Aorta (tissue), 5 donors: Measurements from ENCODE around the gene PRR30. TPM values are rescaled to one million over a fixed set of nuclear protein-coding genes. Genes with fewer than 3 reads are reported as not detected.
A peak's percentile ranks its signal among the peaks of the same experiment; 100 is the strongest.
"Not testable (repeated sequence)": the region's sequence is repeated elsewhere in the genome, so short reads cannot be mapped to it uniquely, and the experiment has no call there.

Source experiments
- ATAC-seq: fragments of 200-7000 bp; cut with Tn5 transposase; one replicate; pipeline ENCODE4 v1.9.1; 2022; ENCODE audit warnings: moderate library complexity; ENCODE audit not compliant: low FRiP score
- DNase-seq, 2 donors: peaks; one replicate each; pipeline ENCODE4 v3.0.0-alpha.2; 2020
- H3K27ac ChIP-seq, 2 donors: one replicate each; pipeline ENCODE4 v1.5.1; 2013; ENCODE audit warnings: low read length in 2 of 2, mild to moderate bottlenecking in 2 of 2, moderate library complexity in 2 of 2, control low read depth in 1 of 2, inconsistent platforms in 1 of 2, low read depth in 1 of 2
- H3K27me3 ChIP-seq, 2 donors: one replicate each; pipeline ENCODE4 v1.6.1; 2013; ENCODE audit warnings: control low read depth in 1 of 2, low read length in 1 of 2, mild to moderate bottlenecking in 1 of 2, moderate library complexity in 1 of 2; ENCODE audit not compliant: insufficient read depth in 2 of 2, control insufficient read depth in 1 of 2
- H3K36me3 ChIP-seq, 2 donors: one replicate each; pipeline ENCODE4 v1.6.1; 2013; ENCODE audit warnings: control low read depth in 1 of 2, low read length in 1 of 2, mild to moderate bottlenecking in 1 of 2; ENCODE audit not compliant: insufficient read depth in 2 of 2, control insufficient read depth in 1 of 2
- H3K4me1 ChIP-seq, 2 donors: one replicate each; pipeline ENCODE4 v1.6.1; 2013; ENCODE audit warnings: low read length in 2 of 2, control low read depth in 1 of 2, mild to moderate bottlenecking in 1 of 2, moderate library complexity in 1 of 2; ENCODE audit not compliant: insufficient read depth in 2 of 2, control insufficient read depth in 1 of 2
- H3K4me3 ChIP-seq, 2 donors: one replicate each; pipeline ENCODE4 v1.5.1; 2013; ENCODE audit warnings: low read length in 2 of 2, control low read depth in 1 of 2, mild to moderate bottlenecking in 1 of 2
- H3K9me3 ChIP-seq: one replicate; pipeline ENCODE4 v1.6.1; 2013; ENCODE audit warnings: mild to moderate bottlenecking, low read length; ENCODE audit not compliant: control insufficient read depth
- WGBS, 2 donors: extraction: QIAGEN DNeasy Blood & Tissue Kit; methylation state at CpG; one replicate each; pipeline ENCODE4 v1.1.7; 2013; 5-methylcytosine and 5-hydroxymethylcytosine counted together
- intact Hi-C, 2 donors: fragments of 100-400 bp; cut with DNase I; formaldehyde crosslinking; loops; one replicate each; pipeline versions ENCODE4 v1.14.2 to v1.15.0; 2022
- polyA plus RNA-seq, 2 donors: library from polyadenylated mRNA; stranded (reverse); fragments of 200-250 nt; gene quantifications; one replicate each; pipeline ENCODE4 v1.2.3, GENCODE V29; 2013
- total RNA-seq, 2 donors: library from RNA; stranded (reverse); fragmentation: NEBNext Ultra II Directional; extraction: Animal tissue kit (Norgen Biotek cat#: 25700); gene quantifications; one replicate each; pipeline ENCODE4 v1.2.1, GENCODE V29; 2021
- donor health status: healthy with polysubstance abuse.
- donor health status: Bipolar disorder and iron deficiency.
- donor health status: DM: no; HTN: no; CAD: no.
- donor health status: DM: no; HTN: no; CAD: no.
- donor health status: DM: yes; HTN: yes; CAD: no.

PRR30 gene
- total and polyA plus RNA-seq, 4 donors = not detected

GRCh38 chr2:27175781-27176180 lies 36.6 kb upstream of the PRR30 start:
- DNase-seq, H3K27me3 ChIP-seq, H3K9me3 ChIP-seq, H3K27ac ChIP-seq, H3K4me3 ChIP-seq, intact Hi-C loops, H3K4me1 ChIP-seq, H3K36me3 ChIP-seq, ATAC-seq: not testable (repeated sequence)
- WGBS, 2 donors = 89 to 94% methylated on average over 4 of the region's 4 CpGs

GRCh38 chr2:27175330-27175729 lies 36.1 kb upstream of the PRR30 start:
- ATAC-seq (no peak), DNase-seq (peak in 1 of 2 donors; percentile 53)
- no peaks in the 10 kb centered on the region for H3K9me3 ChIP-seq
- WGBS, 2 donors = 66 to 70% methylated on average over 8 of the region's 8 CpGs
- intact Hi-C loops = no loop called here
- H3K27ac ChIP-seq = no peak overlapping the region
- no peak overlapping the region for H3K4me3 ChIP-seq
- H3K36me3 ChIP-seq = no peaks in the 10 kb centered on the region
- H3K4me1 ChIP-seq = no peaks in the 10 kb centered on the region
- no peaks in the 10 kb centered on the region for H3K27me3 ChIP-seq

GRCh38 chr2:27174638-27175037 lies 35.4 kb upstream of the PRR30 start:
- ATAC-seq = no peak
- Histone ChIP-seq H3K9me3 (no peaks in the 10 kb centered on the region), H3K36me3 (no peaks in the 10 kb centered on the region), H3K27me3 (no peaks in the 10 kb centered on the region), H3K4me1 (no peaks in the 10 kb centered on the region), H3K4me3 (no peak overlapping the region), H3K27ac (no peak overlapping the region)
- no peak for DNase-seq
- 55 to 66% methylated on average over 6 of the region's 6 CpGs for WGBS, 2 donors
- intact Hi-C loops = loop anchor here in 1 of 2 donors (5.0 kb wide), 1 partner anchor 108 kb away; the partner anchor contains the start of gene TRIM54

- ATAC-seq = no peak
- Histone ChIP-seq H3K36me3 (no peaks in the 10 kb centered on the region), H3K27ac (no peak overlapping the region), H3K4me3 (no peak overlapping the region), H3K27me3 (no peaks in the 10 kb centered on the region), H3K9me3 (no peaks in the 10 kb centered on the region), H3K4me1 (no peaks in the 10 kb centered on the region)
- intact Hi-C loops = loop anchor here in 1 of 2 donors (5.0 kb wide), 1 partner anchor 111 kb away; the partner anchor contains the start of gene TRIM54
- WGBS, 2 donors = 73 to 80% methylated on average over 8 of the region's 8 CpGs
- DNase-seq = no peak
Observed at GRCh38 chr2:27171351-27171848, 32.2 kb upstream of the PRR30 start.

- Histone ChIP-seq H3K4me1 (no peaks in the 10 kb centered on the region), H3K27me3 (no peaks in the 10 kb centered on the region), H3K9me3 (no peaks in the 10 kb centered on the region), H3K36me3 (no peaks in the 10 kb centered on the region), H3K4me3 (no peak overlapping the region), H3K27ac (no peak overlapping the region)
- intact Hi-C loops = loop anchor here in 1 of 2 donors (5.0 kb wide), 1 partner anchor 112 kb away; the partner anchor contains the start of gene TRIM54
- ATAC-seq (no peak), DNase-seq (no peak)
- WGBS, 2 donors = 61 to 64% methylated on average over 6 of the region's 6 CpGs
Observed at GRCh38 chr2:27170581-27171337, 31.5 kb upstream of the PRR30 start.

- no peak overlapping the region for H3K4me3 ChIP-seq
- H3K27ac ChIP-seq = no peak overlapping the region
- H3K27me3 ChIP-seq = no peaks in the 10 kb centered on the region
- intact Hi-C loops = no loop called here
- H3K9me3 ChIP-seq = no peaks in the 10 kb centered on the region
- no peaks in the 10 kb centered on the region for H3K4me1 ChIP-seq
- WGBS, 2 donors = 84 to 85% methylated on average over 8 of the region's 8 CpGs
- ATAC-seq (no peak), DNase-seq (no peak)
- H3K36me3 ChIP-seq = no peaks in the 10 kb centered on the region
Observed at GRCh38 chr2:27164960-27165763, 26.0 kb upstream of the PRR30 start.

GRCh38 chr2:27162151-27163121 lies 23.2 kb upstream of the PRR30 start:
- intact Hi-C loops = no loop called here
- ATAC-seq (no peak), DNase-seq (no peak)
- Histone ChIP-seq H3K27me3 (no peaks in the 10 kb centered on the region), H3K27ac (no peak overlapping the region), H3K36me3 (no peaks in the 10 kb centered on the region), H3K9me3 (no peaks in the 10 kb centered on the region), H3K4me3 (no peak overlapping the region), H3K4me1 (no peaks in the 10 kb centered on the region)
- 82 to 83% methylated on average over 15 of the region's 15 CpGs for WGBS, 2 donors

- Histone ChIP-seq H3K36me3 (no peaks in the 10 kb centered on the region), H3K27me3 (no peaks in the 10 kb centered on the region), H3K9me3 (no peaks in the 10 kb centered on the region), H3K4me1 (no peaks in the 10 kb centered on the region), H3K4me3 (no peak overlapping the region), H3K27ac (no peak overlapping the region)
- intact Hi-C loops = no loop called here
- no peak for DNase-seq
- no peak for ATAC-seq
- 79 to 88% methylated on average over 9 of the region's 9 CpGs for WGBS, 2 donors
Observed at GRCh38 chr2:27160191-27160590, 21.0 kb upstream of the PRR30 start.
